WTC11 (cell line): ENCODE results near the gene TOP2A. TPM values are rescaled to one million over a fixed set of nuclear protein-coding genes. Genes with fewer than 3 reads are reported as not detected.
"Not testable (repeated sequence)": the region's sequence is repeated elsewhere in the genome, so short reads cannot be mapped to it uniquely, and the experiment has no call there.

Experiments
- ATAC-seq: fragments of 200-7000 bp; cut with Tn5 transposase; 2 replicates; pipeline ENCODE4 v1.10.0; 2021; ENCODE audit warnings: mild to moderate bottlenecking, moderate library complexity
- CTCF ChIA-PET: fragments of 300-600 bp; sonication (Branson Sonifier 250); formaldehyde crosslinking; loops from one replicate; lab custom pipeline; 2021; ENCODE audit warnings: antibody characterized with exemption; lab: Charles Lee
- POLR2A ChIA-PET: fragments of 350-600 bp; sonication (Branson Sonifier 250); formaldehyde crosslinking; loops from one replicate; lab custom pipeline; 2021; ENCODE audit warnings: antibody characterized with exemption; lab: Charles Lee
- DNase-seq: peaks from one replicate; pipeline ENCODE4 v3.0.0; 2021; ENCODE audit warnings: low spot score
- H3K27ac Mint-ChIP-seq: 2 replicates; pipeline ENCODE4 v1.8.0; 2021; ENCODE audit warnings: mixed read lengths
- H3K27me3 Mint-ChIP-seq: 2 replicates; pipeline ENCODE4 v1.8.0; 2021; ENCODE audit warnings: low read depth, mild to moderate bottlenecking, moderate library complexity, mixed read lengths
- H3K36me3 Mint-ChIP-seq: 2 replicates; pipeline ENCODE4 v1.8.0; 2021; ENCODE audit warnings: mixed read lengths
- H3K4me1 Mint-ChIP-seq: 2 replicates; pipeline ENCODE4 v1.8.0; 2022; ENCODE audit warnings: mixed read lengths
- H3K4me3 Mint-ChIP-seq: 2 replicates; pipeline ENCODE4 v1.8.0; 2021; ENCODE audit warnings: mild to moderate bottlenecking, moderate library complexity, mixed read lengths
- H3K9me3 Mint-ChIP-seq: 2 replicates; pipeline ENCODE4 v1.8.0; 2021; ENCODE audit warnings: mixed read lengths
- CREM ChIP-seq: sonication (generic); formaldehyde crosslinking; IDR thresholded peaks from 2 replicates; pipeline ENCODE4 v1.8.1; 2022; ENCODE audit warnings: mild to moderate bottlenecking, missing genetic modification reagents, moderate library complexity
- NFE2L1 ChIP-seq: sonication (generic); formaldehyde crosslinking; IDR thresholded peaks from 2 replicates; pipeline ENCODE4 v1.8.1; 2023; ENCODE audit warnings: missing genetic modification reagents
- NFYB ChIP-seq: sonication (generic); formaldehyde crosslinking; conservative IDR thresholded peaks from 2 replicates; pipeline ENCODE4 v1.8.0; 2022; ENCODE audit warnings: low read depth, missing genetic modification reagents
- OVOL2 ChIP-seq: fragments of 250-450 bp; sonication (Bioruptor Pico); IDR thresholded peaks from 2 replicates; pipeline ENCODE4 v1.9.0; 2021; ENCODE audit warnings: mild to moderate bottlenecking, borderline replicate concordance
- RORB ChIP-seq: fragments of 250-450 bp; sonication (Bioruptor Pico); IDR thresholded peaks from 2 replicates; pipeline ENCODE4 v1.9.0; 2021; ENCODE audit warnings: mild to moderate bottlenecking
- SOX15 ChIP-seq: fragments of 250-450 bp; sonication (Bioruptor Pico); IDR thresholded peaks from 2 replicates; pipeline ENCODE4 v1.9.0; 2021; ENCODE audit warnings: mild to moderate bottlenecking
- TEAD1 ChIP-seq: sonication (generic); formaldehyde crosslinking; IDR thresholded peaks from 2 replicates; pipeline ENCODE4 v1.8.0; 2022; ENCODE audit warnings: mild to moderate bottlenecking, missing genetic modification reagents
- ZNF317 ChIP-seq: sonication (generic); formaldehyde crosslinking; IDR thresholded peaks from 2 replicates; pipeline ENCODE4 v1.8.1; 2023; ENCODE audit warnings: low read depth, mild to moderate bottlenecking, moderate library complexity, missing genetic modification reagents, borderline replicate concordance
- total RNA-seq: library from RNA; stranded (reverse); gene quantifications from 3 replicates; pipeline ENCODE4 v1.2.3, GENCODE V29; 2021
- TF ChIP-seq, protein P1 (sequence below): fragments of 250-450 bp; sonication (Bioruptor Pico); IDR thresholded peaks from 2 replicates; pipeline ENCODE4 v1.9.0; 2021; ENCODE audit warnings: moderate library complexity, mild to moderate bottlenecking, inconsistent platforms, borderline replicate concordance
- TF ChIP-seq, protein P2 (sequence below): fragments of 250-450 bp; sonication (Bioruptor Pico); IDR thresholded peaks from 2 replicates; pipeline ENCODE4 v1.9.0; 2021; ENCODE audit warnings: mild to moderate bottlenecking, borderline replicate concordance

TOP2A gene
- total RNA-seq, 1 experiment from 2014 or later, result 307 TPM

DNA sequence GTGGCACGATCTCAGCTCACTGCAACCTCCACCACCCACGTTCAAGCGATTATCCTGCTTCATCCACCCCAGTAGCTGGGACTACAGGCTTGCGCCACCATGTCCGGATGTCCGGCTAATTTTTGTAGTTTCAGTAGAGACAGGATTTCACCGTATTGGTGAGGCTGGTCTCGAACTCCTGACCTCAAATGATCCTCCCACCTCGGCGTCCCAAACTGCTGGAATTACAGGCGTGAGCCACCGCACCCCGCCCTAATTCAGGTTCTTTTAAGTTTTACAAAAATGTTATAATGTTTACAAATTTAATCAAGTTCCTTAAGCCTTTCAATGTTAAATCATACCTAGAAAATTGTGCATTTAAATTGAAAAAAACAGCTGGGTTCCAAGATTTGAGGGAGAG lies 39.9 kb downstream of the TOP2A start:
- ChIA-PET POLR2A (no interaction called here), CTCF (no interaction called here)
- H3K4me3 Mint-ChIP-seq, result no peak overlapping the region
- no peaks in the 10 kb centered on the region; the same call in 1 of the 2 replicates for H3K27me3 Mint-ChIP-seq
- no peaks in the 10 kb centered on the region for H3K36me3 Mint-ChIP-seq
- TF ChIP-seq SOX15 (CRISPR knock-in tag), result no peak
- TF ChIP-seq, protein P1, sequence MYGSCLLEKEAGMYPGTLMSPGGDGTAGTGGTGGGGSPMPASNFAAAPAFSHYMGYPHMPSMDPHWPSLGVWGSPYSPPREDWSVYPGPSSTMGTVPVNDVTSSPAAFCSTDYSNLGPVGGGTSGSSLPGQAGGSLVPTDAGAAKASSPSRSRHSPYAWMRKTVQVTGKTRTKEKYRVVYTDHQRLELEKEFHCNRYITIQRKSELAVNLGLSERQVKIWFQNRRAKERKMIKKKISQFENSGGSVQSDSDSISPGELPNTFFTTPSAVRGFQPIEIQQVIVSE (CRISPR knock-in tag), result no peak
- no peak overlapping the region for H3K27ac Mint-ChIP-seq
- peaks cover 13% of the 10 kb centered on the region for H3K9me3 Mint-ChIP-seq
- DNase-seq, result no peak
- peaks cover 8% of the 10 kb centered on the region for H3K4me1 Mint-ChIP-seq
- no peak for ATAC-seq

DNA sequence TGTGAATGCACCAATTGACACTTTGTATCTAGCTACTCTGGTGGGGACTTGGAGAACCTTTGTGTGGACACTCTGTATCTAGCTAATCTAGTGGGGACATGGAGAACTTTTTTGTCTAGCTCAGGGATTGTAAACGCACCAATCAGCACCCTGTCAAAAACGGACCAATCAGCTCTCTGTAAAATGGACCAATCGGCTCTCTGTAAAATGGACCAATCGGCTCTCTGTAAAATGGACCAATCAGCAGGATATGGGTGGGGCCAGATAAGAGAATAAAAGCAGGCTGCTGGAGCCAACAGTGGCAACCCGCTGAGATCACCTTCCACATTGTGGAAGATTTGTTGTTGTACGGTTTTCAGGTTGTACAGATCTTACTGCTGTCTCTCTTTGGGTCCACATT lies 41.2 kb downstream of the TOP2A start:
- not testable (repeated sequence) for H3K27me3 Mint-ChIP-seq, H3K4me3 Mint-ChIP-seq, H3K4me1 Mint-ChIP-seq, DNase-seq, H3K27ac Mint-ChIP-seq, H3K36me3 Mint-ChIP-seq, ATAC-seq
- H3K9me3 Mint-ChIP-seq, result peaks cover 15% of the 10 kb centered on the region
- ChIA-PET CTCF (interaction anchor here (1.0 to 1.2 kb wide), 2 partner anchors 10 to 88 kb away, joined by 3 read pairs; no protein-coding TSS in a partner anchor), POLR2A (interaction anchor here (0.6 kb wide), 1 partner anchor 74 kb away, joined by 3 read pairs; no protein-coding TSS in a partner anchor)
- peak; percentile 59 for TF ChIP-seq NFYB

DNA sequence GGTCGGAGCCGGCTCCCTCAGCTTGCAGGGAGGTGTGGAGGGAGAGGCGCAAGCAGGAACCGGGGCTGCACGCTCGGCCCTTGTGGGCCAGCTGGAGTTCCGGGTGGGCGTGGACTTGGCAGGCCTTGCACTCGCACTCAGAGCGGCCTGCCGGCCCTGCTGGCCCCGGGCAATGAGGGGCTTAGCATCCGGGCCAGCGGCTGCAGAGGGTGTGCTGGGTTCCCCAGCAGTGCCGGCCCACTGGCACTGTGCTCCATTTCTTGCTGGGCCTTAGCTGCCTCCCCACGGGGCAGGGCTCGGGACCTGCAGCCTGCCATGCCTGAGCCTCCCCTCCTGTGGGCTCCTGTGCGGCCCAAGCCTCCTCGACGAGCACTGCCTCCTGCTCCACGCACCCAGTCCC lies 41.9 kb downstream of the TOP2A start:
- CTCF ChIA-PET, result interaction anchor here (0.6 to 2.1 kb wide), 7 partner anchors 10 to 184 kb away, joined by 3 to 10 read pairs (median 4); partner anchors contain the start of gene GJD3

DNA sequence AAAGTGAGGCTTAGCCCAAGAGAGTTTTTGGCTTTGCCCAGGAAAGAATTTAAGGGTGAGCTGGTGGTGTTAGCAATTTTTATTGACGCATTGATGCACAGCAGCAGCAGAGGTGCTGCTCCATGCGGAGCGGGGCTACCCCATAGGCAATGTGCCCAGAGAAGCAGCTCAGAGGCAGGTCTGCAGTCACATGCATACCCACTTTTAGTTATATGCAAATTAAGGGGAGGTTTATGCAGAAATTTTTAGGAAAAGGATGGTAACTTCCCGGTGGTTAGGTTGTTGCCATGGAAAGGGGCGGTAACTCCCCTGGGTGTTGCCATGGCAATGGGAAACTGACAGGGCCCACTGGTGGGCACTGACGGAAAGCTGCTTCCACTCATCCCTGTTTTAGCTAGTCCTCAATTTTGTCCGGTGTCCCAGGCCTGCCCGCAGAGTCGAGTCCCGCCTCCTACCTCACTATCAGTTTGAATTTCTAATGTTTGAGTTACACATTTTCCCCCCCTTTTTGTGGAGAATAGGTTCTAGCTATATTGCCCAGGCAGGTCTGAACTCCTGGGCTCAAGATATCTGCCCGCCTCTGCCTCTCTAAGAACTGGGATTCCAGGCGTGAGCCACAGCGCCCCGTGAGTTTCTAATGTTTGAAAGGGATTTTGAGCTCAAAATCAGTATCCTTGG lies 42.7 kb downstream of the TOP2A start:
- no peak overlapping the region for H3K4me3 Mint-ChIP-seq
- H3K27ac Mint-ChIP-seq, result peak overlapping the region; percentile 30; the same call in 1 of the 2 replicates
- ATAC-seq (no peak; the same call in 1 of the 2 replicates), DNase-seq (no peak)
- ChIA-PET POLR2A (no interaction called here), CTCF (interaction anchor here (0.6 to 2.1 kb wide), 8 partner anchors 9 to 347 kb away, joined by 3 to 10 read pairs (median 4); partner anchors contain the start of gene GJD3)
- peaks cover 8% of the 10 kb centered on the region for H3K4me1 Mint-ChIP-seq
- H3K9me3 Mint-ChIP-seq, result peaks cover 19% of the 10 kb centered on the region
- H3K36me3 Mint-ChIP-seq, result 0 out of 2 replicates have a peak, but pooled peaks cover 2% of the 10 kb centered on the region
- no peak for TF ChIP-seq NFE2L1
- TF ChIP-seq, protein P2, sequence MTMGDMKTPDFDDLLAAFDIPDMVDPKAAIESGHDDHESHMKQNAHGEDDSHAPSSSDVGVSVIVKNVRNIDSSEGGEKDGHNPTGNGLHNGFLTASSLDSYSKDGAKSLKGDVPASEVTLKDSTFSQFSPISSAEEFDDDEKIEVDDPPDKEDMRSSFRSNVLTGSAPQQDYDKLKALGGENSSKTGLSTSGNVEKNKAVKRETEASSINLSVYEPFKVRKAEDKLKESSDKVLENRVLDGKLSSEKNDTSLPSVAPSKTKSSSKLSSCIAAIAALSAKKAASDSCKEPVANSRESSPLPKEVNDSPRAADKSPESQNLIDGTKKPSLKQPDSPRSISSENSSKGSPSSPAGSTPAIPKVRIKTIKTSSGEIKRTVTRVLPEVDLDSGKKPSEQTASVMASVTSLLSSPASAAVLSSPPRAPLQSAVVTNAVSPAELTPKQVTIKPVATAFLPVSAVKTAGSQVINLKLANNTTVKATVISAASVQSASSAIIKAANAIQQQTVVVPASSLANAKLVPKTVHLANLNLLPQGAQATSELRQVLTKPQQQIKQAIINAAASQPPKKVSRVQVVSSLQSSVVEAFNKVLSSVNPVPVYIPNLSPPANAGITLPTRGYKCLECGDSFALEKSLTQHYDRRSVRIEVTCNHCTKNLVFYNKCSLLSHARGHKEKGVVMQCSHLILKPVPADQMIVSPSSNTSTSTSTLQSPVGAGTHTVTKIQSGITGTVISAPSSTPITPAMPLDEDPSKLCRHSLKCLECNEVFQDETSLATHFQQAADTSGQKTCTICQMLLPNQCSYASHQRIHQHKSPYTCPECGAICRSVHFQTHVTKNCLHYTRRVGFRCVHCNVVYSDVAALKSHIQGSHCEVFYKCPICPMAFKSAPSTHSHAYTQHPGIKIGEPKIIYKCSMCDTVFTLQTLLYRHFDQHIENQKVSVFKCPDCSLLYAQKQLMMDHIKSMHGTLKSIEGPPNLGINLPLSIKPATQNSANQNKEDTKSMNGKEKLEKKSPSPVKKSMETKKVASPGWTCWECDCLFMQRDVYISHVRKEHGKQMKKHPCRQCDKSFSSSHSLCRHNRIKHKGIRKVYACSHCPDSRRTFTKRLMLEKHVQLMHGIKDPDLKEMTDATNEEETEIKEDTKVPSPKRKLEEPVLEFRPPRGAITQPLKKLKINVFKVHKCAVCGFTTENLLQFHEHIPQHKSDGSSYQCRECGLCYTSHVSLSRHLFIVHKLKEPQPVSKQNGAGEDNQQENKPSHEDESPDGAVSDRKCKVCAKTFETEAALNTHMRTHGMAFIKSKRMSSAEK (CRISPR knock-in tag), result no peak
- TF ChIP-seq RORB (CRISPR knock-in tag), result no peak
- no peak for TF ChIP-seq TEAD1 (CRISPR knock-in tag)
- TF ChIP-seq OVOL2 (CRISPR knock-in tag), result no peak
- no peaks in the 10 kb centered on the region; the same call in 1 of the 2 replicates for H3K27me3 Mint-ChIP-seq

More for the DNA sequence above, 41.9 kb downstream of the TOP2A start:
- POLR2A ChIA-PET, H3K4me3 Mint-ChIP-seq, H3K27me3 Mint-ChIP-seq, DNase-seq, H3K4me1 Mint-ChIP-seq, H3K36me3 Mint-ChIP-seq, ATAC-seq, H3K27ac Mint-ChIP-seq: not testable (repeated sequence)
- peaks cover 19% of the 10 kb centered on the region for H3K9me3 Mint-ChIP-seq

DNA sequence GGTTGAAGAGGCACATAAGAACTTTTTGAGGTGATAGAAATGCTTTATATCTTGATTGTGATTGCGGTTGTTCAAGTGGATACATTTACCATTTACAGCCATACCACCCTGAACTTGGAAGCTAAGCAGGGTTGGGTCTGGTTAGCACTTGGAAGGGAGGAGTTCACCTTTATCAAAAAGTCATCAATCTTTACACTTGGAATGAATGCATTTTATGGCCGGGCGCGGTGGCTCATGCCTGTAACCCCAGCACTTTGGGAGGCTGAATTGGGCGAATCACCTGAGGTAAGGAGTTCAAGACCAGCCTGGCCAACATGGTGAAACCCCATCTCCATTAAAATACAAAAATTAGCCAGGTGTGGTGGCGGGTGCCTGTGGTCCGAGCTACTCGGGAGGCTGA lies 43.7 kb downstream of the TOP2A start:
- Mint-ChIP-seq H3K36me3 (0 out of 2 replicates have a peak, but pooled peaks cover 2% of the 10 kb centered on the region), H3K9me3 (peaks cover 19% of the 10 kb centered on the region), H3K4me1 (peaks cover 8% of the 10 kb centered on the region), H3K27ac (no peak overlapping the region), H3K4me3 (no peak overlapping the region), H3K27me3 (no peaks in the 10 kb centered on the region)
- ChIA-PET POLR2A (no interaction called here), CTCF (interaction anchor here (1.1 to 2.1 kb wide), 3 partner anchors 8 to 186 kb away, joined by 4 to 10 read pairs (median 5); partner anchors contain the start of gene GJD3)
- no peak for TF ChIP-seq ZNF317
- no peak for TF ChIP-seq CREM (CRISPR knock-in tag)
- ATAC-seq, result no peak
- DNase-seq, result no peak
